Adrenal gland (tissue), 5 donors: ENCODE data around the gene KRTAP12-1.

Source experiments
- CTCF ChIP-seq, 6 experiments: fragments of 450-650 bp in 4 of 6; fragments of 200-600 bp in 2 of 6; sonication (generic) in 1 of 6; IDR thresholded peaks; 1 replicate in 5 of 6; 2 replicates in 1 of 6; pipeline versions ENCODE4 v1.5.1 to v1.8.0; 2016 to 2021; ENCODE audit warnings: antibody characterized with exemption in 6 of 6, mild to moderate bottlenecking in 2 of 6, moderate library complexity in 1 of 6
- POLR2A ChIP-seq, 2 donors: fragments of 450-650 bp; IDR thresholded peaks; one replicate each; pipeline ENCODE4 v1.6.1; 2017; ENCODE audit warnings: antibody characterized with exemption in 2 of 2, mild to moderate bottlenecking in 2 of 2, moderate library complexity in 1 of 2
- donor health status: DM: no; HTN: no; CAD: no.

GRCh38 chr21:44694776-44695175 lies 12.8 kb upstream of the KRTAP12-1 start:
- TF ChIP-seq CTCF (IDR thresholded peaks at IDR 0.05) (no peak), POLR2A (IDR thresholded peaks at IDR 0.05) (no peak)
